Fibroblast of mammary gland (primary cell): Measurements from ENCODE around the gene SCUBE1.

Experiments
- DNase-seq: peaks from one replicate; pipeline ENCODE4 v3.0.0-alpha.2; 2010; ENCODE audit warnings: low read depth
- H3K4me3 ChIP-seq: 2 replicates; pipeline ENCODE4 v1.5.1; 2011; ENCODE audit warnings: low read depth, mild to moderate bottlenecking, low read length, moderate library complexity; ENCODE audit not compliant: control insufficient read depth
- TF ChIP-seq, protein P1 (sequence below): conservative IDR thresholded peaks from 2 replicates; pipeline ENCODE4 v1.5.1; 2011; ENCODE audit warnings: low read depth, low read length, inconsistent platforms; ENCODE audit not compliant: control insufficient read depth, insufficient read depth

SCUBE1 gene

DNA sequence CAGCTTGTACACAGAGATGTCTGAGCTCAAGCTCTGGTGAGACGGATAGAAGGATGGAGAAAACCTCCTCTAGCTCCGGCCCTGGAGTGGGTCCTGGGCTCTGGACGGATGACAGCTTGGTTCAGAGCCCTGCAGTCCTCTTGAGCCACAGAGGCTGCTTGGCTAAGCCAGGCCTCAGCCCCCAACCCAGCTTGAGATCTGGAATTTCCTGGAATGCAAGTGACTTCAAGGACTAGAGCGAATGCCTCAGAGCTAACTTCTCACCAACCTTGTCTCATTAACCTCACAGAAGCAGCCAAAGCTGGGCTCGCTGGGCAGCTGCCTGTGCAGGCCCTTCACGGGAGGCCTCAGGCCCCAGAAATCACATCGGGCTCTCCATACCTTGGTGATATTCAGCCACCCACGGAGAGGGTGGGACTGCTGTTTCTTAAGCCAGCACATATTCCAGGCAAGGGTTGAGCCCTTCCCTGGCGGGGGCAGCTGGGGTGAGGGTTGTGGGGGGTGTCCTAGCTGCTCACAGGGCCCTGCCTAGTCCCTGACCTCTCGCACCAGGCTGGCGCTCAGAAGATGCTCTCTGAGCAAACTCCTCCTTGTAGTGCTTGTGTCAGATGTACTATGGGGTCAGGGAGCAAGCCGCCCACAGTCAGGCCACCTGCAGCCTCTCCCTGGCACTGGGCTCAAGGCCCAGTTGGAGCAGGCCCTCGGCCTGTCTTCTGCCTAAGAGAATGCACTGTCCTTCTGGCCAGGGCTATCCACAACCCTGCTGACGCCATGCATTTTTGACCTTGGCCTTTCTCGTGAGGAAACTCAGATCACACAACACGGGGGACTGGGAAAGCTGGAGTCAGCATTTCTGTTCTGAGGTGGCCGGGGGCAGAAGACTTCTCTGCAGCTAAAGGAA is 82.6 kb downstream of the SCUBE1 start:
- no peak for DNase-seq
- TF ChIP-seq, protein P1, sequence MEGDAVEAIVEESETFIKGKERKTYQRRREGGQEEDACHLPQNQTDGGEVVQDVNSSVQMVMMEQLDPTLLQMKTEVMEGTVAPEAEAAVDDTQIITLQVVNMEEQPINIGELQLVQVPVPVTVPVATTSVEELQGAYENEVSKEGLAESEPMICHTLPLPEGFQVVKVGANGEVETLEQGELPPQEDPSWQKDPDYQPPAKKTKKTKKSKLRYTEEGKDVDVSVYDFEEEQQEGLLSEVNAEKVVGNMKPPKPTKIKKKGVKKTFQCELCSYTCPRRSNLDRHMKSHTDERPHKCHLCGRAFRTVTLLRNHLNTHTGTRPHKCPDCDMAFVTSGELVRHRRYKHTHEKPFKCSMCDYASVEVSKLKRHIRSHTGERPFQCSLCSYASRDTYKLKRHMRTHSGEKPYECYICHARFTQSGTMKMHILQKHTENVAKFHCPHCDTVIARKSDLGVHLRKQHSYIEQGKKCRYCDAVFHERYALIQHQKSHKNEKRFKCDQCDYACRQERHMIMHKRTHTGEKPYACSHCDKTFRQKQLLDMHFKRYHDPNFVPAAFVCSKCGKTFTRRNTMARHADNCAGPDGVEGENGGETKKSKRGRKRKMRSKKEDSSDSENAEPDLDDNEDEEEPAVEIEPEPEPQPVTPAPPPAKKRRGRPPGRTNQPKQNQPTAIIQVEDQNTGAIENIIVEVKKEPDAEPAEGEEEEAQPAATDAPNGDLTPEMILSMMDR = no peak
- H3K4me3 ChIP-seq = no peak overlapping the region

DNA sequence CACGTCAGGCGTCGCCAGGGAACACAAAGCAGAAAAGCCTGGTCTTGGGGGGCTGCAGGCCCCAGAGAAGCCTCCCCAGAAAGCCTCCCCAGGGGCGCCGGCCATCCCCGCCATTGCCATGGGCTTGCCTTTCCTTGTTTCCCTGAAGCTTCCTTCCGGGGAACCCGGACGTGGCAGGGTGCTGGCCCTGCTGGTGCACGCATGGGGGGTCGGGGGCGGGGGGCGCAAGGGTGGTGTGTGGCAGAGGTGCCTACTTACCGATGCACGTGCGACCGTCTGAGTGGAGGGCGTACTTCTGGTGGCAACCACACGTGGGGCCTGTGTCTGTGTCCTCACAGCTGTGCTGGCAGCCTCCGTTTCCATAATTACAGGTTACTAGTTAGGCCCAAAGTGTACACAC is 85.2 kb downstream of the SCUBE1 start:
- H3K4me3 ChIP-seq = no peak overlapping the region
- TF ChIP-seq, protein P1 = no peak
- DNase-seq = no peak

DNA sequence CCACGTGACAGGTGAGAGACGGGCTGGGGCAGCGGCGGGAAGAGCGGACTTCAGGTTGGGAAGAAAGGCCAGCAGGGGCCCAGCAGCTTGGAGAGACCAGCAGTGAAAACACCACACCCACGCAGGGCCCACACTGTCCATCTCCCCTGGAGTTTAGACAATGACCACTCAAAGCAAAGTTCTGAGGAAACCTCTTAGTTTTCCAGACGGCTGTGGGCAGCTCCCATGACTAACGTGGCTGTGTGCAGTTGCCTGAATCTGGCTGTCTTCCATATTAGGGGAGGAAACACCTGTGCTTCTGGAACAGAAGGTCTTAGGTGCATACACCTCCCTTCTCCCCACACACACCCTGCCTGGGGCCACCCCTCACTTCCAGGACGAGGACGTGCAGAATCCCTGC is 85.6 kb downstream of the SCUBE1 start:
- TF ChIP-seq, protein P1 = no peak
- no peak for DNase-seq
- H3K4me3 ChIP-seq = no peak overlapping the region

DNA sequence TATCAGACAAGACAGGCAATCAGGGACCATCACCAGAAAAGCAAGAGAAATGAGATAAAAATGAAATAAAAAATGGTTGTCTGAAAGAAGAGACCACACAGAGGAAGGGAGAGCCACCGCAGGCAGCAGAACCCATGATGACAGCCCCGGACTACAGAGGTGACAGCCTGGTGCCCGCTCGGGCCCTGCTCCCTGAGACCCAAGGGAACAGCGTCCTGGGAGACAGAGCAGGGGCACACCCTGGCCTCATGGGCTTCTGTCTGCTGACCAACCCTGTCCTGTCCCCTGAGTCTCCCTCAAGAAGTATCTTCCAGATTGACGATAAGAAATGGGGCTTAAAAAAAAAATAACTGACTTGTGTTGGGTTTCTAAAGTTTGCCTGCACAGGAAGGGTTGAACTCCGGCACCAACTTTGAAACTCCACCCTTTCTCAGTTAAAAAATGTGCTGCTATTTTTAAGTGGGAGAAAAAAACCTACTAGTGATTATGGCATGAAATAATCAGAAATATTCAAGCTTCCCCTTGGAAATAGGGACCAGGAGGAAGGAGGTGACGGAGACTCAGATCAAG is 86.1 kb downstream of the SCUBE1 start:
- DNase-seq = no peak
- TF ChIP-seq, protein P1 = no peak

DNA sequence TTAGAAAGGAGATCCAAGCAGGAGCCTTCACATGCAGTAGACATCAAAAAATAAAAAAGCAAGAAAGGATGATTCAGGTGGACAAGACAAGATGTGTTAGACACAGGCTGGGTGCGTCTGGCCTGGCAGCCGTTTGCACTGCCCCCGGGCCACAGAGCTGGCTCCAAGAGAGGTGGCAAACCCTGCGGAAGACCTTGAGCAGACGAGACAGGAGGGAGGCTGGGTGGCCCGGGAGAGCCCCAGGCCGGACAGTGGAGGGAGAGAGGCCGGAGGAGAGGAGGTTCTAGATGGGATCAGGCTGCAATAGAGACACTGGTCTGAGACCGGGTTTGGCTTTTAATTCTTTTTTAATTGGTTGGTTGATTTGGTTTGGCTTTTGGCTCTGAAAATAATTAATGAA is 86.6 kb downstream of the SCUBE1 start:
- no peak overlapping the region for H3K4me3 ChIP-seq
- TF ChIP-seq, protein P1 = no peak
- no peak for DNase-seq

More for the DNA sequence above, 86.1 kb downstream of the SCUBE1 start:
- no peak overlapping the region for H3K4me3 ChIP-seq

DNA sequence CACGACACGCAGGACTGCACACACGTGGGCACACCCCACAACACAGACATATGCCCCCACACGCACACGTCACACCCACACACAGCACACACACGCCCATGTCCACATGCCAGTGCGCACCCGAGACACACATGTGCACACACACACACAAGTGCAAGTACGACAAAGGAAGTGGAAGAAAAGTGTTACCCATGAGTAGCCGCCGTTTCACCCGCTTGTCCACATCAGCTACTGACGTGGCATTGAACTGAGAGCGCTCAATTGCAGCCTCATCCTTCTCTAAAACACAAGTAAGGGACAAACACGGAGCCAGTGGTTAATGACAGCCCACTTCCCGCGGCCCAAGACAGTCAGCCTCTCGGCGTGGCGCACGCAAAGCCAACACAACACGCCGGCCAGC is 87.9 kb downstream of the SCUBE1 start:
- TF ChIP-seq, protein P1 = no peak
- H3K4me3 ChIP-seq = no peak overlapping the region
- no peak for DNase-seq

DNA sequence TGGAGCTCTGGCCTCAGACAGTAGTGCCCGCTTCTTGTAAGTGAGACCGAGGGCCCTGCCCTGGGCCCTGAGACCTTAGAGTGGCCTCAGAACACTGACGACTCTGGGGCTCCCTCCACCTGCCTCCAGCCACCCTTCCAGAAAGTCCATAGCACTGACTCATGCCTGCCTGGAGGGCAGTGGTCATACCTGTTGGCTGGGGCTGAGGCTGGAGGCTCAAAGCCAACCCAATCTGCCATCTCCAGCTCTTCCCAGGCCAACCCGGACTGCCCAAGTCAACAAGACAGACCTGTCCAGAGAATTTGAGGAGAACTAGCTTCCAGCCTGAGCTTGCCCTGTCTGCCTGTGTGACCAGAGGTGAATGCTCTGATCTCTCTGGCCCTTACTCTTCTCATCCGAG is 89.3 kb downstream of the SCUBE1 start:
- no peak overlapping the region for H3K4me3 ChIP-seq
- DNase-seq = no peak
- TF ChIP-seq, protein P1 = no peak
